ENCODE measurements around the gene CTBP2. TPM values are rescaled to one million over a fixed set of nuclear protein-coding genes. Genes with fewer than 3 reads are reported as not detected.

The CTBP2 gene
- total RNA-seq, 6 experiments from 2014 or later, result 70.6 to 86.9 (median 78.8) TPM

GRCh38 chr10:125159486-125159931 is 854 bp downstream of the CTBP2 start:
- Mint-ChIP-seq H3K36me3 (ENCODE audit: low read depth) (no peaks in the 10 kb centered on the region; the same call in 1 of the 2 replicates), H3K4me1 (ENCODE audit: low read depth) (peaks cover 34% of the 10 kb centered on the region), H3K4me3 (peak overlapping the region; percentile 85), H3K27ac (peak overlapping the region; percentile 84), H3K27me3 (ENCODE audit: insufficient read depth) (peaks cover 5% of the 10 kb centered on the region; the same call in 1 of the 2 replicates), H3K9me3 (no peaks in the 10 kb centered on the region)
- no peak for TF ChIP-seq CTCF (IDR thresholded peaks at IDR 0.05)
- DNase-seq, result no peak

GRCh38 chr10:125158601-125159485 is 1.5 kb downstream of the CTBP2 start:
- Mint-ChIP-seq H3K27me3 (ENCODE audit: insufficient read depth) (peaks cover 5% of the 10 kb centered on the region; the same call in 1 of the 2 replicates), H3K4me3 (peak overlapping the region; percentile 97), H3K4me1 (ENCODE audit: low read depth) (peaks cover 40% of the 10 kb centered on the region), H3K27ac (peak overlapping the region; percentile 88), H3K36me3 (ENCODE audit: low read depth) (no peaks in the 10 kb centered on the region; the same call in 1 of the 2 replicates), H3K9me3 (no peaks in the 10 kb centered on the region)
- no peak for DNase-seq
- TF ChIP-seq CTCF (IDR thresholded peaks at IDR 0.05), result peak; percentile 27; the same call in 1 of the 2 replicates

GRCh38 chr10:125158275-125158600 is 2.1 kb downstream of the CTBP2 start:
- Mint-ChIP-seq H3K4me1 (ENCODE audit: low read depth) (peaks cover 46% of the 10 kb centered on the region), H3K36me3 (ENCODE audit: low read depth) (no peaks in the 10 kb centered on the region; the same call in 1 of the 2 replicates), H3K9me3 (no peaks in the 10 kb centered on the region), H3K27ac (peak overlapping the region; percentile 88), H3K27me3 (ENCODE audit: insufficient read depth) (peaks cover 5% of the 10 kb centered on the region; the same call in 1 of the 2 replicates), H3K4me3 (peak overlapping the region; percentile 97)
- no peak for DNase-seq
- no peak for TF ChIP-seq CTCF (IDR thresholded peaks at IDR 0.05)

GRCh38 chr10:125157505-125157904 is 2.9 kb downstream of the CTBP2 start:
- H3K4me3 Mint-ChIP-seq, result peak overlapping the region; percentile 97
- no peak for DNase-seq

More at GRCh38 chr10:125157505-125157904, 2.9 kb downstream of the CTBP2 start:
- TF ChIP-seq CTCF (IDR thresholded peaks at IDR 0.05), result no peak
- peaks cover 5% of the 10 kb centered on the region; the same call in 1 of the 2 replicates for H3K27me3 Mint-ChIP-seq (ENCODE audit: insufficient read depth)
- H3K36me3 Mint-ChIP-seq (ENCODE audit: low read depth), result peaks cover 3% of the 10 kb centered on the region
- H3K27ac Mint-ChIP-seq, result peak overlapping the region; percentile 88
- peaks cover 54% of the 10 kb centered on the region for H3K4me1 Mint-ChIP-seq (ENCODE audit: low read depth)
- no peaks in the 10 kb centered on the region for H3K9me3 Mint-ChIP-seq
